HG02678 (cell line): Measurements from ENCODE around the gene TOMM6.
"Not testable (repeated sequence)": the region's sequence is repeated elsewhere in the genome, so short reads cannot be mapped to it uniquely, and the experiment has no call there.

Source experiments
- ATAC-seq: cut with Tn5 transposase; IDR thresholded peaks from one replicate; pipeline ENCODE4 v1.9.1; 2021; ENCODE audit warnings: mild to moderate bottlenecking, moderate library complexity; ENCODE audit not compliant: unreplicated experiment

TOMM6 gene

DNA sequence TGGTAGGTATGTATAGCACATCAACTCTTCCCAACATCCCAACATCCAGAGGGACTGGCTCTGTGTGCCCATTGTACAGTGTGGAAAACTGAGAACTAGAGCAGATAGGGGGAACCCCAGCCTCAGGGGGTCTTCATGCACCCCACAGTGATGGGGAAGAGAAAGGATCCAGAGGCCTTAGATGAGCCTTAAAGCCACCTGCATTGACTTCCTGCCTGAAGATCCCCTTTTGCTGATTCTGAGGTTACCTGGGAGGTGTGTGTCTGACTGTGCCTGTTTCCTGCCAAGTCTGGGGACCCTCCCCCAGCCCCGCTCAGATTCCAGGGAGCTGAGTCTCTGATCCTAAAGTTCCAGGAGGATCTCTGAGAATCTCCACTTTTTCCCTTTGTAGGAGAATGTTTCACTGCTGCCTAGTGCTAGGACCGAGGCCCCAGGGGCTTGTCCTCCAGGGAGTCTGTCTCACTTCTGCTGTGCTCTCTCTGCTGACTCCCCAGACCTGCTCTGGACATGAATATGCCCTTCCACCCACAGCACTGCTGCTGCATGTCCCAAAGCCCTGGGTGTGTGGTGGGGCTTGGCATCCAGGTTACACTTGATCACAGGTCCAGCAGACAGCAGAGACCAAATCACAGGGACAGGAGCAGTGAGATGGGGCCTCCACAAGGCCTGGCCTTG lies 27.5 kb upstream of the TOMM6 start:
- no peak for ATAC-seq

DNA sequence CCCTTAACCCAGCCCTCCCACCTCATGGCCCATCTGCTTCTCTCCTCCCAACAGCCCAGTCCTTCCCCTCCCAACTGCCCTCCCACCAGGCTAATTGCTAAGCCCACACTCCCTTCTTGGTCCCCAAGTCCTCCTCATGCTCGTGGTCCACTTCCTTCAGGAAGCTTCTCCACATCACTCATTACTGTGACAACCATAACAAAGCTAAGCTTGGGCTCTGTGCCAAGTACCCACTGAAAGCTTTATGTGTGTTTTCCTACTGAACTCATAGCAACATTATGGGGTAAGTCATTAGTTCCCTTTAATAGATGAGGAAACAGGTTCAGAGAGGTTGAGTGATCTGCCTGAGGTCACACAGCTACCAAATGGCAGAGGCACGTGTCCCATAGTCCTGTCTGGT lies 24.0 kb upstream of the TOMM6 start:
- ATAC-seq = no peak

DNA sequence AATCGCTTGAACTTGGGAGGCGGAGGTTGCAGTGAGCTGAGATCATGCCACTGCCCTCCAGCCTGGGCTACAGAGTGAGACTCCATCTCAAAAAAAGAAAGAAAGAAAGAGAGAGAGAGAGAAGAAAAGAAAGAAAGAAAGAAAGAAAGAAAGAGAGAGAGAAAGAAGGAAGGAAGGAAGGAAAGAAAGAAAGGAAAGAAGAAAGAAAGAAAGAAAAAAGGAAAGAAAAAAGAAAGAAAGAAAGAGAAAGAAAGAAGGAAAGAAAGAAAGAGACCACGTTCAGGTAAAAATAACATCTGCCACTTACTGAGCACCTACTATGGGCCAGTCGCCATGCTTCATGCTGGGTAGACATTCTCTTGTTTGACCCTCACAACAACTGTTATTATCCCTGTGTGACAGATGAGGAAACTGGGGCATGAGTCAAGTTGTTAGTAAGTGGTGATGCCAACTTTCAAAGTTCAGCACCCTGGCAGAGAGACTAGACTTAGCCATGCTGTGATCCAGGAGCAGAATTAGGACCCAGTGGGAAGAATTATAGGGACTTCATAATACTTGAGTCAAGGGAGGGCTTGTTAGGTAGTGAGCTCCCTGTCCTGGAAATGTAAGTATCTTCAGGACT lies 21.3 kb upstream of the TOMM6 start:
- not testable (repeated sequence) for ATAC-seq

DNA sequence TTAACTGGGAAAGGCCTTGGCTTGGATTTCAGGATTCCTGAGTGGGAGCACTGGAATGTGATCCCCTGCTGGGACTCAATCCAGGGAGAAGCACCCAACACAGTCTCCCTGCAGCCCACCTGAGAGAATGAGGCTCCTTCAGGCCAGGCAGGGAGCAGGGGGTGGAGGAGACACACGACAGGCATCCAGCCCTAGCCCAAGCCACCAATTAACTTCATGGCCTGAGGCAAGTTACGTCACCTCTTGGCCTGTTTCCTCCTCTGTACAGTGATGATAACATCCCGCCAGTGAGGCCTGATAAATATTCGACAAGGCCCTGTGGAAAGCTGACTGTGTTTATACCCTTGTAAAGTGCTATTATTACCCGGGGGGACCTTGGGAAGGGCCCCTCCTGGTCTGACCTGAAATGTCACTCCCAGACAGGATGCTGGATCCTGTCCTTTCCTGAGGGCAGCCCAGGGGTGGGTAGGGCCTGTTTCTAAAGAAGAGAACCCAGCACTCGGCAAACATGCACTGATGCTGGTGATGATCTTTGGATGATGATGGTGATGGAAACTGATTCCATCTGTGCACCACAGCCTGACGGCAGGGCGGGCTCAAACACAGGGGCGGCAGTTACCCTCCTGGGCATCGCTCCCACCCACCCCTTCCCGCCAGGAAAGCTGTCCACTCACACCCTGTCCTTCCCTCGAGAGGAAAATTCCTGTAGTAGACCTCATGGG lies 20.2 kb upstream of the TOMM6 start:
- ATAC-seq = no peak

DNA sequence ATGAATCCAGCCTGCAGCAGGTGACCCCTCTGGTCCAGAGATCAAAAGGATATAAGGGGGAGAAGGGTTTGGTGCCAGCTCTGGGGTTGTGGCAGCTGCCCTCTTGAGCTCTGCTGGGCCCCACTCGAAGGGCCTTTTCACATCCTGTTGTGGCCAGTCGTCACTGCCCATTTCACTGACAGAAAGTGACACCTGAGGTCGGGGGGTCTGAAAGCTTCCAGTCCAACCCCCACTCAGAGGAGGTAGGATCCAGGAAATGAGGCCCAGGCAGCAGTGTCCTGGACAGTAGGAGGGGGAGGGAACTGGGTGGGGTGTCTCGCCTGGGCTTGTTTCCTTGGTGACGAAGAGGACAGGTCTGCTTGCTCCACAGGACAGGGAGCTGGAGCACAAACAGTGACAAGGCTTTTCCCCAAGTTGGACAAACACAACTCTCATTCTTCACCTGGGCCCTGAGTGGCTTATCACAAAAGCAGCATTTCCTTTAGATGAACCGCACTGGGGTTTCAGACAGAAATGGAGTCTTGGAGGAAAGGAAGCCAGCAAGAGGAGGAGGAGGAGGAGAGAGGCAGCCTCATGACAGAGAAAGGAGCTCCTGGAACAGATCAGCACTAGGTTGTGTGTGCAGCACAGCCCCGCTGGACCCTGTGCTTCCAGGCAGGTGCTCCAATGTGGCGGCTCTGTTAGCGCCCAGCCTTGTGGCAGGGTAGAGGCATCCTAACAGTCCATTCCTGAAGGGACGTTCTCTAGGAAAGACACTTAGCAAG lies 18.8 kb upstream of the TOMM6 start:
- no peak for ATAC-seq

DNA sequence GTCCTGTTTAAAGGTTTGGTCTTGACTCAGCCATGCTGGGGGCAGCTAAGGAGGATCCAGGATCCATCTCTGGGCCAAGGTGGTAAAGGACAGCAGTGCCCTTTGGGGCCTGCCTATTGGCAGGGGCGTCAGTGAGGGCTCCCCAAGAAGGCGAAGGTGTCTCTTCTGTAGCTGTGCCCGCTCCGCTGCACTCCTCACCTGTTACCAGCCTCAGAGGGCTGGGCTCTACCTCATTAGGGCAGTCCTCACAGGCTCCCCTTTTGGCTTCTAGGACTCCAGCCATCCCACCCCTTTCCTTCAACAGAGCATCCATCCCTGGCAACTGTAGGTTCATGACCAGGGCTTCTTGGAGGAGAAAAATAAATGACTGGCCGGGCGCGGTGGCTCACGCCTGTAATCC lies 18.1 kb upstream of the TOMM6 start:
- ATAC-seq = no peak

DNA sequence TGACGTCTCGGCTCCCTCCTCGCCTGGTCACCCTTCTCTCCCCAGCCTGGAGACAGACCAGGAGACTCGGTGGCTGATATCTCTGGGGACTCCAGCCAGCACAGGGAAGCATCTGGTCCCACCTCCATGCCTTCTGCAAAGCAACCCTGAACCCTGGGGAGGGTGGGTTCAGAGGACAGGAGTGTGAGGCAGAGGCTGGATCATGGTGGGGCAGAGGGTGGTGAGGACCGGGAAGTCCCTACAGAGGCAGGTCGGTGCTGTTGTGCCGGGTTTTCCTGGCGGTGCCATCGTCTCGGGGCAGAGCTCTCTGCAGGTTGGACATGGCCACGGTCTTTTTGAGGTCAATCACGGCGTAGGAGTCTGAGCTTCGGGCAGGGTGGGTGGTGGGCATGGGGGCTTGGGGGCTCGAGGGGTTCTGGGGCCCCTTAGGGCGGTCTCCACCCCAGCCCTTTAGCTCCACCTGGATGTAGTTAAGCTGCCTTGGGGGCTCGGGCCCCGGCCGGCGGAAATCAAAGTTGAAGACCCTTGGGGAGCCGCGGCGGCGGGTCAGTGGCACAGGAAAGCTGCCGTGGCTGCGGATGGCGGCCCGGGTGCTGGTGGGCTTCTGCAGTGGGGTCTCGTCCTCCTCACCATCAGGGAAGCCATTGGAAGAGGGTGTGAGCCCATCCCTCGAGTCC lies 17.0 kb upstream of the TOMM6 start:
- no peak for ATAC-seq

DNA sequence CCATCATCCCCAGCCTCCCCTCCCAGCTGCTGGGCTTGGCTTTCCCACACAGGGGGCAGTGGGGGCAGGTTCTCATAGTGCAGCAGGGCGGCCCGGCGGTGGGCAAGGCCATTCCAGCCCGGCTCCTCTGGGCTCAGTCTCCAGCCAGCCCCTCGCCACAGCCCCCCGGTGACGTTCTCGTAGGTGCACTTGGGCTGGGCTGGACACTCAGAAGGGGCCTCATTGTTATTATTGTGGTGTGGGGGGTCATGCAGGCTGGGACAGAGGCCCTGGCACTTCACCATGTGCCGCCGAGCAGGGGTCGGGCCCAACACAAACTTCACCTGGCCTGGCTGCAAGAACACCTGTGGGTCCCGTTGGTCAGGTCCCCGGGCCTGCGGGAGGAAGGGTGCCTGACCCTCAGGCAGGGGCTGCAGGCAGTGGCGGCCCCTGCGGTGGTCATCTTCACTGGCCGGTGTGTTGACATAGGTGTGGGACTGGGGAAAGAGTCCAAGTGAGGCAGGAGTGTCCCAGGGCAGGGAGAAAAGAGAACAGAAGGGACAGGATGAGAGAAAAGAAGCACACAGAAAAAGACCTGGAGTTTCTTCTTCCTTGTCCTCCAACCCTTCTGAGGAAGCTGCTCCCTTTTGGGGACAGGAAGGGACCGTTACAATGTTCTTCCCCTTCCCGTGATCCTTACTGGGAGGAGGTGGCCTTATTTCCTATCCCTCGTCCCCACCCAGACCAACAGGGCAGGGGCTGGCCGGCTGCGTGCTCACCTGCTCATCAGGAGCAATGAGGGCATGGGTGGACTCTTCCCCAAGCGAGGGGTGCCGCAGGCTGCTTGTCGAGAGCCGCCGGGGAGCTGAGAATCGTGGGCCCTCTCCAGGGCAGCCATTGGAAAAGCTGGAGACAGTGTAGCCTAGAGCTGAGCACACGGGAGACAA lies 16.2 kb upstream of the TOMM6 start:
- ATAC-seq = no peak

DNA sequence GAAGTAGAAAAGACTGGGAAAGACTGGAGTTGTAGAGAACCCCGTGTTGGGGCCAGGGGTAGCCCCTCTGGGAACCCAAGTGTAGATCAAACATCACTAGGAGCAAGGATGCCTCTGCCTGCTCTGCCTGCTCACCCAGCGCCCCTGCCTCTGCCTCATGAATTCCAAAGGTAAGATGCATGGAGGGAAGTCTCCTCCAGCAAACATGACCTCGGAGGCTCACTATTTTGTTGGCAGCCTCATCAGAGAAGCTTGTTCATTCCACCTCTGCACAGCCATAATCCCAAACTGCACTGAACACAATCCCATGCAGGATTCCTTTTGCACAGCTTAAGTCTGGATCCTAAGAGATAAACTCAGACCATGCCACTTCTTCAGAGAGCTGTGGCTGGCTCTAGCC lies 12.7 kb upstream of the TOMM6 start:
- no peak for ATAC-seq

DNA sequence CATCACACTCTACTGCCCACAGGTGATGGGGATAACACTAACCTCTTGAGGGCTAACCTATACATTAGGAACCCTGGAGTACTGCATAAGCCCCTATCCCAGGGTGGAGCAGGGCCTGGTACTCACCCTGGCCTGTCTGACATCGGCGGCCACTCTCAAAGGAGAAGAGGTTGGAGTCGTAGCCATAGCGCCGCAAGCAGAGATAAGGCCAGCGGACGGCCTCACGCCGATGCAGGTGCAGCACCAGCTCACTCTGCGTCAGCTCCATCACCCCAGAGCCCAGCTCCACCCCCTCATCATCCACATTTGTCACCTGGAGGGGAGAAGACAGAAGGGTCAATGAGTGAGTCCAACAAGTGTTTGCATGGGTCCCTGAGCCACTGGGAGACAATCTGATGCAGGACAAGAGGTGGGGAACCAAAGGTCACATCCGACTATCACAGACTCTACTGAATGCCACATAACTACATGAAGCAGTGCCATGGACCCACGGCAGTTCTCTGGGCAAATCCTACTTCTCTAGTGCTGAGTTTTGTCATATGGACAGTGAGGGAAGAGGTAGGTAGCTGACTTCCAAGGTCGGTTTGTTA lies 12.1 kb upstream of the TOMM6 start:
- no peak for ATAC-seq

DNA sequence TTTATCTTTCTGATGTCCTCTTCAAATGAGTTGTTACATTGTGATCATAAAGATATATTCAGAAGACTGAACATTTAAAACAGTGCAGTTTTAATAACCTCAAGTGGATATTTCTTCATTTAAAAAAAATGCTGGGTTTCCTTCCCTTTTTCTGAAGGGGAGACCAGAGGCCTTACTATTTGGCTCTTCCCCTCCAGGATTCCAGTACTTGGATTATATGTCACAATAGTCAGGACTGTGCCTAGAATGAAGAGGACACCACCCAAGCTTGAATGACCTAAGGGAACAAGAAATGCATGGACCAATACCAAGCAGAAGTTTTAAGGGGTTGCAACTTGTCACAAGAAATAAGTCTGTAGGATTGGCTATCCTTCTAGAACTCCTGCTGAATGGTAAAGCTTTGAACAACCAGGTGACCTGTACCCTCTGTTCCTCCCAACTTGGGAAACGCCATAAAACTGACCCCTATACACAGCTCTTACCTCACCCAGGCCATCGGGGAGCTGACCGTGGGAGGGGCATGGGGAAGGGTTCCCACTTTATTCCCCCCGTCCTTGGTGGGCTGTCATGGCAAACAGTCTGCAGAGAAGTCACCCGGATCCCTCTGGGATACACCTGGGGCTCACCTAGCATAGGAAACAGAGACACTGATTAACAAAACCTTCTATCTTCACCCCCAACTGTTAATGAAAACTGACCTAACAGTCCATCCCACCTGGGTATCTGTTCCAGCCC lies 9.8 kb upstream of the TOMM6 start:
- no peak for ATAC-seq

DNA sequence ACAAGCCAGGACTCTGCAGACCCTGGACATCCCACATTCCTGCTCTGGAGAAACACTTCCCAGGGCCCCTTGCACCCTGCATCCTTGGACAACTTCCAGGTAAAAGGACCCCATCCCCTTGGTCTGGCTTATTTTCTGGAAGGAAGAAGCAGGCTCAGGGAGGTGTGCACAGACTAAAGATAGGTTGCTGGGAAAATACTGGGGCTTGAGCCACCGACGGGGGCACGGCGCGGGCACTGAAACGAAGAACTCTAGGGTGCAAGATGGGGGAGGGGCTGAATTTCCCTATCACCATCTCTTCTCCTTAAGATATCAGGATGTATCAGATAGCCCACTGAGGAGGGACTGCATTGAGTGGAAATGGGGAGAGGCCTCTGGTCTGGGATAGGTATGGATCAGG lies 8.6 kb upstream of the TOMM6 start:
- ATAC-seq = no peak

DNA sequence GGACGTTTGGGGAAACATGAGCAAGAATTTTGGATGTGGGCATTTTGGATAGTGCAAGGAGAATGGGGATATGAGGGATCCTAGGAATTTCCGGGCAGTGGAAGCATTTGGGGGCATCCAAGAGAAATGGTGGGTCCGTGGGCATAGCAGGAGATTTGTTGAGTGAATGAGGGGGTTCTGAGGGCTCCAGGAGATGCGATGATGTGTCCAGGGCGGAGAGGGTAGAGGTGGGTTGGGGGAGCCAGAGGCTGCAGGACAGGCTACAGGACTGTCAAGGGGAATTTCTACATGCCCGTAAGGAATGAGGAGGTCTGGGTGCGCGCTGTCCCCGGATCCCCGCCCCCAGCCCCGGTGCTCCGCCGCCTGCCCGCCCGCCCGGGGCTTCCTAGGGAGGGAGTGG lies 8.2 kb upstream of the TOMM6 start:
- ATAC-seq = no peak

DNA sequence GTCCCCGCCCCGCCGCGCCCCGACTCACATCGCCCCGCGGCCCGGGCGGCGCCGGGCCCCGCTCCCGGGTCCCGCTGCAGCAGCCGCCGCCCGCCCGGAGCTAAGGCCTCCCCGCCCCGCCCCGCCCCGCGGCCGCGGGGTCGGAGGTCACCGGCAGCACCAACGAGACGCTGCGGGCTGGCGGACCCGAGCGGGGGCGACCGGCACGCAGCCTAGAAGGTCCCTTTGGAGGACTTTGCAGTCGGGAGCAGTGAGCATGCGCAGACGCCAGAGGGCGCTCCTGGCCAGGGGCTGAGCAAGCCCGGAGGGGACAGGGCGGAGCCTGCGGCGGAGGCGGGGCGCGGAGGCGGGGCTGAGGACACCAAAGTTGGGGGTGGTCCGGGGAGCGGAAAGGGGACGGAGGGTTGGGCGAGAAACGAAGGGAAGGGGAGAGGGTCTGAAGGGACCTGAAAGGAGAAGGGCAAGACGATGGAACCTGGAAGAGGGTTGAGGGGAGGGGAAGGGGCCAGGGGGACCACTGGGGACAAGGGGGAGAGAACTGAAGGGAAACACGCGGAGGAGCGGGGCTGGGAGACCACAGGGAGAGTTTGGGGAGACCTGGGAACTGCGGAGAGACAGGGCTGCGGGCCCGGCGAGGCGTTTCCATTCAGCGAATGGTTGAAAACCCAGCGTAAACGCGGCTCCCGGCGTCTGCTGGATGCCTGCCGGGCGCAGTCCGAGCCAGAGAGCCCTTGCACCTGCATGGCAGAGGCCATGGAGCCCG lies 7.5 kb upstream of the TOMM6 start, which contains the start of gene FRS3:
Gene FRS3 (minus strand): TSS at position 113 of the 763 bp plus-strand sequence. CDS start 2,913 bp downstream, outside the sequence.
- peak; percentile 95 for ATAC-seq

DNA sequence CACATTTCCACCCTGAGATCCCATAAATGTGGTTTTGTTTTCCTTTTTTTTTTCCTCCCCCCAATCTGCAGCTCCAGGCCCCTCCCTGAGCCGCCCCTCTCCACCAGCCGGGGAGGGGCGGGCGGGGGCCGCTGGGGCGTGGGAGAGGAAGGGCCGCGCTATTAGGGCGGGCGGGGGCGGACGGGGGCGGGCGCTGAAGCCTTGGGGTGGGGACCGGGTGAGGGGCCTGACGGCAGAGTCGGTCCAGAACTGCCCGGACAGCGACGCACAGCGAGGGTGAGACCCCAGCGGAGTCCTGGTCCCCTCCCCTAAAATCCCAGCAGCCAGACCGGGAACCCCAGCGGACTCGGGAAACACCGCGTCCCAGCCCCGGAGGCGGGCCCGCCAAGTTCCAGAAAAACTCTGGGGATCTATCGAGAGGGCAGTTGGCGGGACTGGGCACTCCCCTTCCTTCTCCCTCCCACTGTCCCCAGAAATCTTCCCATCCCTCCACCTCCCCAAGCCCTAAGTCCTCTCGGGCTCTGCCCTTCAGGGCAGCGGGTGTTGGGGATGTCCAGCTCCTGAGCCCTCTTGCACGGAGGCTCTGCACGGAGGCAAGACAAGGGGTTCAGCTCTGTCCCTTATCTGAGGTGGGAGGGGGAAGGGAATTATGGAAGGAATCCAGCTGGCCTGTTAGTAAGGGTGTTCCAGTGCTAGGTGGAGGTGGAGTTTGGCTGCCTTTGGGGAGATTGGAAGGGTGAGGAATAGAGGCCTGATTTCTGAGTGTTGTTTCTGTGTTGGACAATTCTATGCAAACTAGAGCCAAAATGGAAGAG lies 6.7 kb upstream of the TOMM6 start, which contains the start of gene PRICKLE4:
Gene PRICKLE4 (plus strand): TSS at position 232 of the 815 bp plus-strand sequence. CDS start 2,692 bp downstream, outside the sequence.
- ATAC-seq = no peak

DNA sequence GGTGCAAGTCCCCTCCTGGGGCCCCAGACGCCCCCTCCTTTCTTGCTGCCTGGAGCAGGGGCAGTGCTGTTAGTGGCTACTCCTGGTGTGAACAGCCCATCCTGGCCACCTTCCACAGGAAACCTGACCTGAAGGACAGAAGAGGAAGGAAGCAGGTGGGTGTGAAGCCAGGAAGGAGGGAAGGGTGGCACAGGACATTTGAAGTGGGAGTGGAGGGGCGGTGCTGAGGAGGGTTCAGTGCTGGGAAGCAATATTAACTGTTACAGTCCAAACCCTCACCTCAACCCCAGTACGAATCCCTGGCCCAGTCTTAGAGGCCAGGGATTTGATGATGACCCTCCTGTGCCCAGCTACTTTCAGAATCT lies 6.1 kb upstream of the TOMM6 start:
- no peak for ATAC-seq
